H1 (cell line): ENCODE measurements around the gene WDR77.

ENCODE experiments used
- CBX5 ChIP-seq: fragments of 300-800, 300-1000 bp; sonication (generic); IDR thresholded peaks from 2 replicates; pipeline ENCODE4 v1.7.1; 2016; ENCODE audit warnings: antibody characterized with exemption, low read length, low read depth
- CHD2 ChIP-seq: IDR thresholded peaks from 2 replicates; pipeline ENCODE4 v1.6.1; 2012; ENCODE audit warnings: low read length, improper control_type of control experiment
- JUND ChIP-seq: IDR thresholded peaks from 2 replicates; pipeline ENCODE4 v1.6.1; 2011; ENCODE audit warnings: mild to moderate bottlenecking, improper control_type of control experiment, low read length
- KDM5A ChIP-seq: fragments of 200-600 bp; IDR thresholded peaks from 2 replicates; pipeline ENCODE4 v1.7.1; 2012; ENCODE audit warnings: mild to moderate bottlenecking, low read length, inconsistent platforms, mixed read lengths
- POLR2A ChIP-seq, 2 experiments: IDR thresholded peaks; 1 replicate in 1 of 2; 2 replicates in 1 of 2; pipeline ENCODE4 v1.6.1; 2011; ENCODE audit warnings: low read depth in 2 of 2, low read length in 2 of 2, mild to moderate bottlenecking in 2 of 2; ENCODE audit errors: control extremely low read depth in 1 of 2
- SIRT6 ChIP-seq: IDR thresholded peaks from one replicate; pipeline ENCODE4 v1.7.1; 2012; ENCODE audit warnings: low read length, inconsistent platforms
- TF ChIP-seq, protein P1 (sequence below), 3 experiments: IDR thresholded peaks; 1 replicate in 2 of 3; 2 replicates in 1 of 3; pipeline versions ENCODE4 v1.5.1 to v1.6.1; 2011; ENCODE audit warnings: low read length in 3 of 3, mild to moderate bottlenecking in 3 of 3, inconsistent platforms in 2 of 3, low read depth in 1 of 3, moderate library complexity in 1 of 3; ENCODE audit not compliant: insufficient read depth in 1 of 3; ENCODE audit errors: control extremely low read depth in 1 of 3
- TF ChIP-seq, protein P2 (sequence below): IDR thresholded peaks from 2 replicates; pipeline ENCODE4 v1.6.1; 2012; ENCODE audit warnings: inconsistent platforms

DNA sequence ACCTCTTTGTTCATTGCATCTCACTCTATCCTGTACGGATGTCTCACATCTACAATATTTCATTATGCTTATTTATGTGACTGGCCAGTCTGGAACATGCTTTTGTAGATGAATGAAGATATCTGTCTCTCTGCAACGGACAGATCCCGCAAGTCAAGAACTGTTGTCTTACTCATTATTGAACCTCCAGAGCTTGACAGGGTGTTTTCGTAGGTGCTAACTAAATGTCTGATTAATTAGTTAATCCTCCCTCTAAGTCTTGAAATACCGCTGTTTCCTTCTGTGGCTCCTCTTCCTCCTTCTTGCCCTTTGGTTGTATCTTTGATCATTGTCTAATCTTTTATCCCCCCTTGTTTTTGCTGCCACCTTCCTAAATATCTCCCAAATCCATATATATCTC, 21.5 kb upstream of the WDR77 start:
- no peak for TF ChIP-seq POLR2A (IDR thresholded peaks at IDR 0.05; ENCODE audit: control extremely low read depth in 1 of 2, low read depth in 2 of 2, low read length in 2 of 2)
- no peak for TF ChIP-seq CBX5
- no peak for TF ChIP-seq JUND
- no peak for TF ChIP-seq KDM5A
- TF ChIP-seq, protein P1, sequence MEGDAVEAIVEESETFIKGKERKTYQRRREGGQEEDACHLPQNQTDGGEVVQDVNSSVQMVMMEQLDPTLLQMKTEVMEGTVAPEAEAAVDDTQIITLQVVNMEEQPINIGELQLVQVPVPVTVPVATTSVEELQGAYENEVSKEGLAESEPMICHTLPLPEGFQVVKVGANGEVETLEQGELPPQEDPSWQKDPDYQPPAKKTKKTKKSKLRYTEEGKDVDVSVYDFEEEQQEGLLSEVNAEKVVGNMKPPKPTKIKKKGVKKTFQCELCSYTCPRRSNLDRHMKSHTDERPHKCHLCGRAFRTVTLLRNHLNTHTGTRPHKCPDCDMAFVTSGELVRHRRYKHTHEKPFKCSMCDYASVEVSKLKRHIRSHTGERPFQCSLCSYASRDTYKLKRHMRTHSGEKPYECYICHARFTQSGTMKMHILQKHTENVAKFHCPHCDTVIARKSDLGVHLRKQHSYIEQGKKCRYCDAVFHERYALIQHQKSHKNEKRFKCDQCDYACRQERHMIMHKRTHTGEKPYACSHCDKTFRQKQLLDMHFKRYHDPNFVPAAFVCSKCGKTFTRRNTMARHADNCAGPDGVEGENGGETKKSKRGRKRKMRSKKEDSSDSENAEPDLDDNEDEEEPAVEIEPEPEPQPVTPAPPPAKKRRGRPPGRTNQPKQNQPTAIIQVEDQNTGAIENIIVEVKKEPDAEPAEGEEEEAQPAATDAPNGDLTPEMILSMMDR (IDR thresholded peaks at IDR 0.05; ENCODE audit: control extremely low read depth in 1 of 3, insufficient read depth in 1 of 3, low read depth in 1 of 3, low read length in 3 of 3): no peak
- TF ChIP-seq, protein P2, sequence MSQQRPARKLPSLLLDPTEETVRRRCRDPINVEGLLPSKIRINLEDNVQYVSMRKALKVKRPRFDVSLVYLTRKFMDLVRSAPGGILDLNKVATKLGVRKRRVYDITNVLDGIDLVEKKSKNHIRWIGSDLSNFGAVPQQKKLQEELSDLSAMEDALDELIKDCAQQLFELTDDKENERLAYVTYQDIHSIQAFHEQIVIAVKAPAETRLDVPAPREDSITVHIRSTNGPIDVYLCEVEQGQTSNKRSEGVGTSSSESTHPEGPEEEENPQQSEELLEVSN: no peak
- no peak for TF ChIP-seq CHD2
- TF ChIP-seq SIRT6: no peak
